Right lobe of liver (tissue), 6 donors: ENCODE measurements around the gene RXYLT1. TPM values are rescaled to one million over a fixed set of nuclear protein-coding genes. Genes with fewer than 3 reads are reported as not detected.

ENCODE experiments used
- ATAC-seq, 4 donors: fragments of 200-7000 bp; cut with Tn5 transposase; one replicate each; pipeline ENCODE4 v1.9.1; 2020; ENCODE audit warnings: mild to moderate bottlenecking in 4 of 4, moderate library complexity in 4 of 4
- DNase-seq, 3 donors: peaks; one replicate each; pipeline ENCODE4 v3.0.0-alpha.2; 2020
- H3K27ac ChIP-seq, 3 donors: fragments of 200-600 bp; one replicate each; pipeline ENCODE4 v1.8.0; 2022
- H3K27me3 ChIP-seq, 2 donors: fragments of 200-600 bp; one replicate each; pipeline ENCODE4 v1.8.0; 2022
- H3K36me3 ChIP-seq, 4 donors: fragments of 200-600 bp; sonication (generic) in 1 of 4; one replicate each; pipeline versions ENCODE4 v1.5.1 to v1.8.0; 2017 to 2022; ENCODE audit warnings: control low read depth in 1 of 4
- H3K4me1 ChIP-seq, 4 donors: fragments of 200-600 bp; sonication (generic) in 1 of 4; one replicate each; pipeline versions ENCODE4 v1.5.1 to v1.8.0; 2017 to 2022; ENCODE audit warnings: control low read depth in 1 of 4
- H3K4me3 ChIP-seq, 3 donors: fragments of 200-600 bp; one replicate each; pipeline ENCODE4 v1.8.0; 2022
- H3K9me3 ChIP-seq, 4 donors: fragments of 200-600 bp; sonication (generic) in 1 of 4; one replicate each; pipeline versions ENCODE4 v1.5.1 to v1.8.0; 2017 to 2022; ENCODE audit warnings: control low read depth in 1 of 4
- POLR2A ChIP-seq: fragments of 450-650 bp; IDR thresholded peaks from one replicate; pipeline ENCODE4 v1.6.1; 2017; ENCODE audit warnings: antibody characterized with exemption, mild to moderate bottlenecking
- WGBS: methylation state at CpG from one replicate; pipeline ENCODE4 v1.1.6; 2018; ENCODE audit warnings: low coverage, low lambda C conversion rate; ENCODE audit not compliant: insufficient coverage; ENCODE audit errors: missing lambda C conversion rate; 5-methylcytosine and 5-hydroxymethylcytosine counted together
- intact Hi-C, 2 donors: fragments of 100-400 bp; cut with DNase I; formaldehyde crosslinking; loops; one replicate each; pipeline versions ENCODE4 v1.11.2 to v1.14.1; 2022
- total RNA-seq, 6 experiments: library from RNA; depleted of rRNA in 2 of 6; stranded (reverse); fragments of >200 nt in 2 of 6; fragmentation: NEBNext Ultra II Directional in 3 of 6; extraction: Animal tissue kit (Norgen Biotek cat#: 25700) in 3 of 6; gene quantifications; one replicate each; pipeline versions ENCODE4 v1.1.0 to v1.2.4, GENCODE V29; 2016 to 2023
- TF ChIP-seq, protein P1 (sequence below), 4 donors: fragments of 200-600 bp in 3 of 4; fragments of 450-650 bp in 1 of 4; IDR thresholded peaks; one replicate each; pipeline versions ENCODE4 v1.5.1 to v1.8.0; 2016 to 2022; ENCODE audit warnings: antibody characterized with exemption in 4 of 4, mild to moderate bottlenecking in 2 of 4
- donor health status: DM: no; HTN: yes; CAD: no.
- donor health status: DM: no; HTN: no; CAD: no.
- donor health status: DM: no; HTN: no; CAD: no.
- donor health status: DM: no; HTN: yes; CAD: no.
- donor health status: DM: no; HTN: yes; CAD: no.

Gene RXYLT1
- total RNA-seq, 6 experiments from 2014 or later = 8.8 to 10.9 (median 10.3) TPM

- no peak overlapping the region for H3K27ac ChIP-seq
- intact Hi-C loops = no loop called here
- H3K4me3 ChIP-seq = no peak overlapping the region
- H3K36me3 ChIP-seq = no peaks in the 10 kb centered on the region
- TF ChIP-seq, protein P1, sequence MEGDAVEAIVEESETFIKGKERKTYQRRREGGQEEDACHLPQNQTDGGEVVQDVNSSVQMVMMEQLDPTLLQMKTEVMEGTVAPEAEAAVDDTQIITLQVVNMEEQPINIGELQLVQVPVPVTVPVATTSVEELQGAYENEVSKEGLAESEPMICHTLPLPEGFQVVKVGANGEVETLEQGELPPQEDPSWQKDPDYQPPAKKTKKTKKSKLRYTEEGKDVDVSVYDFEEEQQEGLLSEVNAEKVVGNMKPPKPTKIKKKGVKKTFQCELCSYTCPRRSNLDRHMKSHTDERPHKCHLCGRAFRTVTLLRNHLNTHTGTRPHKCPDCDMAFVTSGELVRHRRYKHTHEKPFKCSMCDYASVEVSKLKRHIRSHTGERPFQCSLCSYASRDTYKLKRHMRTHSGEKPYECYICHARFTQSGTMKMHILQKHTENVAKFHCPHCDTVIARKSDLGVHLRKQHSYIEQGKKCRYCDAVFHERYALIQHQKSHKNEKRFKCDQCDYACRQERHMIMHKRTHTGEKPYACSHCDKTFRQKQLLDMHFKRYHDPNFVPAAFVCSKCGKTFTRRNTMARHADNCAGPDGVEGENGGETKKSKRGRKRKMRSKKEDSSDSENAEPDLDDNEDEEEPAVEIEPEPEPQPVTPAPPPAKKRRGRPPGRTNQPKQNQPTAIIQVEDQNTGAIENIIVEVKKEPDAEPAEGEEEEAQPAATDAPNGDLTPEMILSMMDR (IDR thresholded peaks at IDR 0.05) = no peak
- TF ChIP-seq POLR2A = no peak
- no peaks in the 10 kb centered on the region for H3K27me3 ChIP-seq
- 66% methylated on average over 3 of the region's 3 CpGs for WGBS
- H3K4me1 ChIP-seq = no peaks in the 10 kb centered on the region
- ATAC-seq (no peak), DNase-seq (no peak)
- no peaks in the 10 kb centered on the region for H3K9me3 ChIP-seq
Measured at GRCh38 chr12:63764481-63764880, 15.2 kb upstream of the RXYLT1 start.

DNA sequence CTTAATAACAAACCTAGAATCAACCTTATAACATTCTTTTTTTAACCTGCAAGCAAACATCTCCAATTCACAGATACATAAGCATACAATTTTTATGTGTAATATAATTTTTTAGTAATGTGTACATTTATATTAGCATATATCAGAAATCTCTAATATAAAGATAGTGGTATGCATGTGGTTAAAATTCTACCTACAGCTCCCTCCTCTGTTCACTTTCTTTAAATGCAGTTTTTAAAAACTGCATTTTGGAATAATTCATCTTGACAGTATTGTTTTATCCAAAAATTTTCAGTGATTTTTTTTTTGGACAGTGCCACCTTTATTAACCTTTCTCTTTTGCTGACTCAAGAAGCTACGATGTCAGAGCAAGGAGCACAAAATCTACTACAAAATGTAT lies 13.2 kb upstream of the RXYLT1 start:
- Histone ChIP-seq H3K36me3 (no peaks in the 10 kb centered on the region), H3K4me3 (no peak overlapping the region), H3K27ac (no peak overlapping the region), H3K27me3 (no peaks in the 10 kb centered on the region), H3K4me1 (no peaks in the 10 kb centered on the region), H3K9me3 (no peaks in the 10 kb centered on the region)
- 29% methylated on average over 1 of the region's 1 CpG for WGBS
- DNase-seq (no peak), ATAC-seq (no peak)
- TF ChIP-seq, protein P1 (IDR thresholded peaks at IDR 0.05) = no peak
- no peak for TF ChIP-seq POLR2A
- intact Hi-C loops = no loop called here

DNA sequence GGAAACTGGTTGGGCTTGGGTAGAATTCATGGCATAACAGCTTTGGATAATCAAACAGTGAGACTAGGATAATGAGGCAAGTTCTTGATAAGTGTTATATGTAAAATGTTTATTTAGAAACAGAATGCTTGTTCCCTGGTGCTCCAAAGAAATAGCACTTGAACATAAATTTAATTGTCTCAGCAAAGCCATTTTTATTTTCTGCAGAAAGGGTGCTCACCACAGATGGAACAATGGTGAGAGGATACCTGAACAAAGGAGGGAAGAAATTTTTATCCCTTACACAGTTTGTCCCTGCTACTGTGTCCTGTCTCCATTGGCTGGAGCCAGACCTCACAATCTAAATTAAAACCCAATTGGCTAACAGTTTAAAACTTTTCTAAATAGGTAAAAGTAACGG lies 9.3 kb upstream of the RXYLT1 start:
- Histone ChIP-seq H3K27ac (no peak overlapping the region), H3K4me1 (no peaks in the 10 kb centered on the region), H3K36me3 (no peaks in the 10 kb centered on the region), H3K27me3 (no peaks in the 10 kb centered on the region), H3K9me3 (no peaks in the 10 kb centered on the region), H3K4me3 (no peak overlapping the region)
- no peak for DNase-seq
- no peak for ATAC-seq
- intact Hi-C loops = no loop called here
- TF ChIP-seq, protein P1 (IDR thresholded peaks at IDR 0.05) = no peak
- TF ChIP-seq POLR2A = no peak
- 80% methylated on average over 1 of the region's 1 CpG for WGBS

GRCh38 chr12:63777340-63777739 lies 2.4 kb upstream of the RXYLT1 start:
- 82% methylated on average over 1 of the region's 1 CpG for WGBS
- Histone ChIP-seq H3K27me3 (no peaks in the 10 kb centered on the region), H3K36me3 (no peaks in the 10 kb centered on the region), H3K4me1 (peaks cover 0 to 9% (median 3%) of the 10 kb centered on the region in 4 donors), H3K27ac (no peak overlapping the region), H3K9me3 (no peaks in the 10 kb centered on the region), H3K4me3 (no peak overlapping the region)
- TF ChIP-seq POLR2A = no peak
- TF ChIP-seq, protein P1 (IDR thresholded peaks at IDR 0.05) = no peak
- DNase-seq (no peak), ATAC-seq (no peak)
- intact Hi-C loops = no loop called here

GRCh38 chr12:63782466-63782865 lies 2.8 kb downstream of the RXYLT1 start:
- intact Hi-C loops = no loop called here
- peaks cover 0 to 9% (median 3%) of the 10 kb centered on the region in 4 donors for H3K4me1 ChIP-seq
- no peak overlapping the region for H3K4me3 ChIP-seq
- no peaks in the 10 kb centered on the region for H3K9me3 ChIP-seq
- H3K27ac ChIP-seq = no peak overlapping the region
- no peak for ATAC-seq
- no peaks in the 10 kb centered on the region for H3K27me3 ChIP-seq
- TF ChIP-seq, protein P1 (IDR thresholded peaks at IDR 0.05) = no peak
- TF ChIP-seq POLR2A = no peak
- WGBS = 100% methylated on average over 1 of the region's 1 CpG
- DNase-seq = no peak
- peaks cover 0 to 2% (median 0%) of the 10 kb centered on the region in 4 donors for H3K36me3 ChIP-seq
